Measurements from ENCODE around the gene ADM. TPM values are rescaled to one million over a fixed set of nuclear protein-coding genes. Genes with fewer than 3 reads are reported as not detected.
A peak's percentile ranks its signal among the peaks of the same experiment; 100 is the strongest.

ADM gene
- total and polyA plus RNA-seq, 2 experiments from 2014 or later, result 75.8 to 95.9 TPM

DNA sequence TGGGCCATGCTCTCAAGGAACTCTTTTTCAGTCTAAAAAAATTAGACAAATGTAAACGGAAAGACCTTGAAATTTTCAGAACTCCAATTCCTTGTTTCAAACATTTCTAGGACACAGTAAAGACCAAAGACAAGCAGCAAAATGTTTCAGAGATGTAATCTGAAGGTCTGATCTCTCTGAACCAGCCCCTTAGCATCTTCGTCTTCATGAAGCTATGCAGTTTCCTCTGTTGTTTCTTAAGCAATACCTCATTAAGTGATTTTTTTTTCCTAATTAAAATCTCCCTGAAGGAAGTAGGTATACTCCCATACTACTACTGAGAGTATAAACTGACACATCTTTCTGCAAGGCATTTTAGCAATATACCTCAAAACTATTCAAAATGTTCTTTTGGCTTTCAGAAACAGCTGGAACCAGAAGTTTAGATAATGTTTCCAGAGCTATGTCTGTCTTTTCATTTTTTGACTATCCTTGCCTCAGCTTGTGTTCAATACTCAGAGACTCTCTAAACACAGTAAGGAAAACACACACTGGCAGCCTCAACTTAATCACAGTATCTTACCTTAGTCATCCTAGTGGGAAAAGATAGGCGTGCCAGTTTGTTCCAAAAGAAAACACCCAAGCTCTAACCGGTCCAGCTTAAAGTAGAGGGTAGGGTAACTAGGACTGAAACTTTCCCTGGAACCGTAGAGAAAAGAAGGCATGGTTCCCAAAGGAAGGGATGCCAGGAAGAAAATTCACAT is 36.0 kb upstream of the ADM start:
- H3K4me1 ChIP-seq (ENCODE audit: insufficient read depth), result no peaks in the 10 kb centered on the region

More for the DNA sequence above, 36.0 kb upstream of the ADM start:
- Mint-ChIP-seq H3K36me3 (ENCODE audit: low read depth) (peaks cover 7% of the 10 kb centered on the region; the same call in 1 of the 3 replicates), H3K9me3 (no peaks in the 10 kb centered on the region; the same call in 2 of the 3 replicates), H3K4me1 (no peaks in the 10 kb centered on the region; the same call in 1 of the 3 replicates), H3K27ac (no peak overlapping the region), H3K27me3 (ENCODE audit: insufficient read depth, low read depth, poor library complexity) (no peaks in the 10 kb centered on the region), H3K4me3 (no peak overlapping the region)
- Histone ChIP-seq H3K9me2 (ENCODE audit: insufficient read depth) (no peaks in the 10 kb centered on the region), H3K27ac (ENCODE audit: low read depth) (0 out of 2 replicates have a peak overlapping the region, but pooled peaks have one; percentile 0), H3K4me2 (no peak overlapping the region), H3F3A (replicated peaks; ENCODE audit: low read depth) (no peaks in the 10 kb centered on the region), H2AFZ (no peak overlapping the region), H3K27me3 (ENCODE audit: insufficient read depth) (no peaks in the 10 kb centered on the region), H3K4me3 (no peak overlapping the region), H3K36me3 (ENCODE audit: insufficient read depth) (no peaks in the 10 kb centered on the region), H4K20me1 (replicated peaks; ENCODE audit: insufficient read depth) (no peaks in the 10 kb centered on the region), H3K79me2 (replicated peaks; ENCODE audit: insufficient read depth) (peaks cover 29% of the 10 kb centered on the region)
- ATAC-seq, result no peak
- DNase-seq (ENCODE audit: low spot score), result no peak
- TF ChIP-seq NANOG (IDR thresholded peaks at IDR 0.05; ENCODE audit: borderline replicate concordance) (no peak), JUNB (IDR thresholded peaks at IDR 0.05; ENCODE audit: unreplicated experiment) (no peak), POLR2AphosphoS5 (IDR thresholded peaks at IDR 0.05; ENCODE audit: low read depth) (no peak), ZNF331 (CRISPR knock-in tag; IDR thresholded peaks at IDR 0.05; ENCODE audit: low read depth) (no peak), EZH2phosphoT487 (IDR thresholded peaks at IDR 0.05; ENCODE audit: unreplicated experiment) (no peak), STAT1 (IDR thresholded peaks at IDR 0.05; ENCODE audit: unreplicated experiment) (no peak), REST (IDR thresholded peaks at IDR 0.05; ENCODE audit: unreplicated experiment) (no peak), ZNF114 (CRISPR knock-in tag; IDR thresholded peaks at IDR 0.05) (no peak), ZNF462 (CRISPR knock-in tag; IDR thresholded peaks at IDR 0.05) (no peak)
- TF ChIP-seq, protein P1, sequence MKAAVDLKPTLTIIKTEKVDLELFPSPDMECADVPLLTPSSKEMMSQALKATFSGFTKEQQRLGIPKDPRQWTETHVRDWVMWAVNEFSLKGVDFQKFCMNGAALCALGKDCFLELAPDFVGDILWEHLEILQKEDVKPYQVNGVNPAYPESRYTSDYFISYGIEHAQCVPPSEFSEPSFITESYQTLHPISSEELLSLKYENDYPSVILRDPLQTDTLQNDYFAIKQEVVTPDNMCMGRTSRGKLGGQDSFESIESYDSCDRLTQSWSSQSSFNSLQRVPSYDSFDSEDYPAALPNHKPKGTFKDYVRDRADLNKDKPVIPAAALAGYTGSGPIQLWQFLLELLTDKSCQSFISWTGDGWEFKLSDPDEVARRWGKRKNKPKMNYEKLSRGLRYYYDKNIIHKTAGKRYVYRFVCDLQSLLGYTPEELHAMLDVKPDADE (IDR thresholded peaks at IDR 0.05), result no peak
